ENCODE results near the gene ERC2. TPM values are rescaled to one million over a fixed set of nuclear protein-coding genes. Genes with fewer than 3 reads are reported as not detected.

The ERC2 gene
- total and polyA plus RNA-seq, 9 donors, result 1.2 to 9.4 (median 5.4) TPM

GRCh38 chr3:55624238-55624637, 844.0 kb downstream of the ERC2 start:
- intact Hi-C loops (cut with DNase I), result no loop called here
- H3K4me1 ChIP-seq (ENCODE audit: insufficient read depth), result peaks cover 2% of the 10 kb centered on the region
- H3K36me3 ChIP-seq, result no peaks in the 10 kb centered on the region
- H3K27me3 ChIP-seq, result no peaks in the 10 kb centered on the region
- no peak overlapping the region for H3K4me3 ChIP-seq
- no peak for TF ChIP-seq POLR2A (IDR thresholded peaks at IDR 0.05)
- no peak for TF ChIP-seq CTCF (IDR thresholded peaks at IDR 0.05)
- TF ChIP-seq EP300 (IDR thresholded peaks at IDR 0.05), result no peak
- no peaks in the 10 kb centered on the region for H3K9me3 ChIP-seq
- 91 to 93% (median 92%) methylated on average over 7 of the region's 7 CpGs for WGBS, 3 donors
- DNase-seq, result no peak
- H3K27ac ChIP-seq, result no peak overlapping the region

- intact Hi-C loops (cut with DNase I), result no loop called here
- TF ChIP-seq CTCF (IDR thresholded peaks at IDR 0.05), result no peak
- no peak for TF ChIP-seq EP300 (IDR thresholded peaks at IDR 0.05)
- no peak for TF ChIP-seq POLR2A (IDR thresholded peaks at IDR 0.05)
- WGBS, 3 donors, result 86 to 94% (median 90%) methylated on average over 2 of the region's 2 CpGs
- Histone ChIP-seq H3K4me1 (ENCODE audit: insufficient read depth) (no peaks in the 10 kb centered on the region), H3K36me3 (no peaks in the 10 kb centered on the region), H3K4me3 (no peak overlapping the region), H3K27ac (no peak overlapping the region), H3K9me3 (no peaks in the 10 kb centered on the region), H3K27me3 (no peaks in the 10 kb centered on the region)
- DNase-seq, result no peak
Measured at GRCh38 chr3:55623786-55624185, 844.5 kb downstream of the ERC2 start.

GRCh38 chr3:55622733-55623132, 845.5 kb downstream of the ERC2 start:
- H3K27me3 ChIP-seq, result no peaks in the 10 kb centered on the region
- H3K27ac ChIP-seq, result no peak overlapping the region
- TF ChIP-seq CTCF (IDR thresholded peaks at IDR 0.05) (no peak), POLR2A (IDR thresholded peaks at IDR 0.05) (no peak), EP300 (IDR thresholded peaks at IDR 0.05) (no peak)
- intact Hi-C loops (cut with DNase I), result no loop called here
- no peak for DNase-seq
- H3K9me3 ChIP-seq, result no peaks in the 10 kb centered on the region
- H3K4me3 ChIP-seq, result no peak overlapping the region
- H3K4me1 ChIP-seq (ENCODE audit: insufficient read depth), result no peaks in the 10 kb centered on the region
- H3K36me3 ChIP-seq, result no peaks in the 10 kb centered on the region
- WGBS, 3 donors, result 47 to 59% (median 56%) methylated on average over 3 of the region's 3 CpGs

GRCh38 chr3:55622116-55622515, 846.2 kb downstream of the ERC2 start:
- WGBS, 3 donors, result 95 to 97% (median 95%) methylated on average over 3 of the region's 3 CpGs
- no peaks in the 10 kb centered on the region for H3K4me1 ChIP-seq (ENCODE audit: insufficient read depth)
- H3K36me3 ChIP-seq, result no peaks in the 10 kb centered on the region
- no peaks in the 10 kb centered on the region for H3K9me3 ChIP-seq
- H3K4me3 ChIP-seq, result no peak overlapping the region
- no peaks in the 10 kb centered on the region for H3K27me3 ChIP-seq
- H3K27ac ChIP-seq, result no peak overlapping the region
- intact Hi-C loops (cut with DNase I), result no loop called here
- TF ChIP-seq POLR2A (IDR thresholded peaks at IDR 0.05), result no peak
- no peak for TF ChIP-seq CTCF (IDR thresholded peaks at IDR 0.05)
- no peak for TF ChIP-seq EP300 (IDR thresholded peaks at IDR 0.05)
- DNase-seq, result no peak

GRCh38 chr3:55621648-55622047, 846.6 kb downstream of the ERC2 start:
- no peak for TF ChIP-seq EP300 (IDR thresholded peaks at IDR 0.05)
- no peak for TF ChIP-seq POLR2A (IDR thresholded peaks at IDR 0.05)
- TF ChIP-seq CTCF (IDR thresholded peaks at IDR 0.05), result no peak
- Histone ChIP-seq H3K4me1 (ENCODE audit: insufficient read depth) (no peaks in the 10 kb centered on the region), H3K4me3 (no peak overlapping the region), H3K9me3 (no peaks in the 10 kb centered on the region), H3K27ac (no peak overlapping the region), H3K27me3 (no peaks in the 10 kb centered on the region), H3K36me3 (no peaks in the 10 kb centered on the region)
- DNase-seq, result no peak
- WGBS, 3 donors, result 89 to 99% (median 93%) methylated on average over 2 of the region's 2 CpGs
- intact Hi-C loops (cut with DNase I), result no loop called here

Data from ovary (tissue), 9 donors.